Measurements from ENCODE around the gene MRPL10. TPM values are rescaled to one million over a fixed set of nuclear protein-coding genes. Genes with fewer than 3 reads are reported as not detected.

Gene MRPL10
- total RNA-seq, 1 experiment from 2014 or later, result 50.3 TPM

DNA sequence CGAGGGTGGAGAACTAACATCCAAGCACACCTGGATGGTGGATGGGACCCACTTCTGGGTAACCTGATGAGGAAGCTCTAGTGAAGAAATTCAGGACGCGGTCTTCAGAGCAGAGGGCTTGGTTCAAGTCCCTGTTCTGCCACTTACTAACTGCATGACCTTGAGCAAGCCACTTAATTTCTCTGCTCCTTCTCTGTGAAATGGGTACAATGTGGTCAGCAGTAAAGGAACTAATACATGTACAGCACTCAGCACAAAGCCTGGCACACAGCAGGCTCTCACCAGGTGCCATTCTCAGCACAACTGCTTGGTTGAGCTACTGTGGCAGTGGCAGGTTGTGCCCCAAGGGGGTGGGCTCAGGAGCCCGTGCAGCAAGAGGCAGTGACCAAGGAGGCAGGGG, 7.8 kb downstream of the MRPL10 start:
- Histone ChIP-seq H3K27me3 (ENCODE audit: low read length) (no peaks in the 10 kb centered on the region), H3K36me3 (ENCODE audit: insufficient read depth, low read length) (peaks cover 8% of the 10 kb centered on the region; the same call in 1 of the 2 replicates), H2AFZ (ENCODE audit: low read length) (no peak overlapping the region), H3K9me2 (replicated peaks; ENCODE audit: insufficient read depth, low read length) (no peaks in the 10 kb centered on the region), H3K4me3 (ENCODE audit: low read length) (no peak overlapping the region), H4K20me1 (ENCODE audit: insufficient read depth, low read depth, low read length) (no peaks in the 10 kb centered on the region), H3K79me2 (ENCODE audit: low read length) (peaks cover 21% of the 10 kb centered on the region), H3K27ac (ENCODE audit: low read length) (no peak overlapping the region), H3K4me1 (ENCODE audit: low read length) (peaks cover 27% of the 10 kb centered on the region), H3K9ac (ENCODE audit: low read length) (no peak overlapping the region), H3K9me3 (ENCODE audit: low read length) (no peaks in the 10 kb centered on the region), H3K4me2 (ENCODE audit: low read depth, low read length, poor library complexity, severe bottlenecking) (no peak overlapping the region)
- no peak for DNase-seq

DNA sequence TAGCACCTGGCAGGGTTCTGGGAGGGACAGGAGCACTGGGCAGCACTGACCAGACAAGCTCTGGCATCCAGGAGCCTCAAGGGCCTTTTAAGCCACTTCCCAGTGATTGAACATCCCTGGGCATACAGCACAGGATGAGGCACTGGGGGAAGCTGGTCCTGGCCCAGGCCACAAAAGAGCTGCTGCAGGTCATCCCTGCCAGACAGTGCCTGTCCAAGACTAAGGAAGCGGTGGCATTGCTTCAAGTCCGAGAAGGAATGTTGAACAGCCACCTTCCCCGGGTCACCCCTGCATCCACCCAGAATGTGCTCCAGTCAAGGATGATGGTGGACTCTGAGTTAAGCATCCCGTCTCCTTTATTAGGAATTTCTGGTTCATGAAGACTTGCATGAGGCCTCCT, 8.6 kb downstream of the MRPL10 start:
- H3K4me1 ChIP-seq (ENCODE audit: low read length), result peaks cover 27% of the 10 kb centered on the region
- no peak overlapping the region for H2AFZ ChIP-seq (ENCODE audit: low read length)
- no peak overlapping the region for H3K4me2 ChIP-seq (ENCODE audit: low read depth, low read length, poor library complexity, severe bottlenecking)
- H3K9ac ChIP-seq (ENCODE audit: low read length), result peak overlapping the region; percentile 26; the same call in 1 of the 2 replicates
- H3K9me2 ChIP-seq (replicated peaks; ENCODE audit: insufficient read depth, low read length), result no peaks in the 10 kb centered on the region
- no peaks in the 10 kb centered on the region for H3K27me3 ChIP-seq (ENCODE audit: low read length)
- no peak for DNase-seq
- H3K79me2 ChIP-seq (ENCODE audit: low read length), result peaks cover 16% of the 10 kb centered on the region
- H3K9me3 ChIP-seq (ENCODE audit: low read length), result no peaks in the 10 kb centered on the region
- 0 out of 2 replicates have a peak overlapping the region, but pooled peaks have one; percentile 8 for H3K27ac ChIP-seq (ENCODE audit: low read length)
- no peak overlapping the region for H3K4me3 ChIP-seq (ENCODE audit: low read length)
- peaks cover 4% of the 10 kb centered on the region; the same call in 1 of the 2 replicates for H3K36me3 ChIP-seq (ENCODE audit: insufficient read depth, low read length)
- H4K20me1 ChIP-seq (ENCODE audit: insufficient read depth, low read depth, low read length), result no peaks in the 10 kb centered on the region

DNA sequence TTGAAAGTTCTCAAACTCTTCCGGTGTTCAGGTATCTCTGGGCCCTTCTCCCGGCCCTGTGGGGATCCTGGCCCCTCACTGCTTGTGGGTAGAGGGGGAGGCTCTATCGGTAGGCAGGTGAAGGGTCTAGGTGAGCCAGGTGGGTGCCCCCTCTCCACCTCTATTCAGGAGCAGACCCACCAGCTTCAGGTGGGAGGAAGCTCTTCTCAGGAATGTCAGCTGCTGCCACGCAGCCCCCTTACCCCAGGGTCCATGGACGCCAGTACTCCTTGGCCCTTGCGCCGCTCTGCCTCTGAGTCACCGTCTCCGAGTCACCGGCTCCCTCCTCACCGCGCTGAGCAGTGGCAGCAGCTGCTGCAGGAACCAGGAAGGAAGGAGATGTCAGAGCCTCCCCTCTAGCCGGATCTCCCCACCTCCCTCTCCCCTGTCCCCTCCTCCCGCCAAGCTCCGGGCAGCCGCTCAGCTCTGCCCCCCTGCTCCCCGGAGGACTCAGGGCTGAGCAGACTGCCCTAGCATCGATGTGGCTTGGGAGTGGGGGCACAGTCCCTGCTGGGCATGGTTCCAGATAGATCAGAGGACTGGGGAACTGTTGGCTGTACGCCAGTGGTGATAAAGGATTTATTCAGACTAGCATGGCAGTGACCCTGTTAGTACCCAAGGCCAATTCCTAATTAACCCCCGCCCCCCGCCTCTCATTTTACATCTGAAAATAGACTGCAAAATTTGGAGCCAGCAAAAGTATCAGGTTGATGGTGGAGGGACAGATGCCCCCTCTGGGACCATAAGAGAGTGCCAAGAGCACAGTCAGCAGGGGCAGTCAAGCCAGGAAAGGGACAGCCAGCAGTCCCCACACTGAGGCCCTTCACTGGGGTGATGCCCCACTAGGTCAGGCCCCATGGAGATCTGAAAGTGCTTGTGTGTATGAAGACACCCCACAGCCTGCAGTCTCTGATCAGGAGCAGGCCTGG, 9.6 kb downstream of the MRPL10 start, which contains the start of gene OSBPL7:
Gene OSBPL7, minus strand, starts transcription at position 371 of the 968 bp plus-strand sequence. CDS start 1,516 bp downstream, outside the sequence.
- Histone ChIP-seq H3K27me3 (ENCODE audit: low read length) (no peaks in the 10 kb centered on the region), H4K20me1 (ENCODE audit: insufficient read depth, low read depth, low read length) (no peaks in the 10 kb centered on the region), H2AFZ (ENCODE audit: low read length) (peak within 1 kb of the TSS; percentile 64; the same call in 1 of the 2 replicates), H3K9ac (ENCODE audit: low read length) (peak within 1 kb of the TSS; percentile 82), H3K4me3 (ENCODE audit: low read length) (peak within 1 kb of the TSS; percentile 92), H3K36me3 (ENCODE audit: insufficient read depth, low read length) (no peaks in the 10 kb centered on the region; the same call in 1 of the 2 replicates), H3K27ac (ENCODE audit: low read length) (peak within 1 kb of the TSS; percentile 8), H3K9me3 (ENCODE audit: low read length) (no peaks in the 10 kb centered on the region), H3K4me1 (ENCODE audit: low read length) (peaks cover 27% of the 10 kb centered on the region), H3K79me2 (ENCODE audit: low read length) (peaks cover 16% of the 10 kb centered on the region), H3K9me2 (replicated peaks; ENCODE audit: insufficient read depth, low read length) (no peaks in the 10 kb centered on the region), H3K4me2 (ENCODE audit: low read depth, low read length, poor library complexity, severe bottlenecking) (peak within 1 kb of the TSS; percentile 84)
- peak; percentile 92 for DNase-seq

DNA sequence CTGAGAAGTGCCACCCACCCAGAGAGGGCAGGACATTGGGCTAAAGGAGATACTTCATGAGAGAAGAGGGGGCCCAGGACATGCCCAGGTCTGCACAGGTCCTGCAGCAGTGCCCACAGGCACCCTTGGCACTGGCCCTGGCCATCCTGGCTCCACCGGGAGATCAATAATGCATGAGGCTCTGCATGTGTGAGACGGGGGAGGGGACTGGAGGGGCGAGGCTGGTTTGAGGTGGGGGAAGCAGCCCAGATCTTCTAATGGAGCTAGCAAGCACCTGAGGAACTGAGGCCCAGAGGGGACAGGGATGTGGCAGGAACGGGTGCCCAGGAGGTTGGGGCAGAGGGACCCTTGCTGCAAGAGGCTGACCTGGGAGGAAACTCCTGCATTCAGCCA, 10.3 kb downstream of the MRPL10 start:
- no peak for DNase-seq

GRCh38 chr17:47820033-47820789, 11.1 kb downstream of the MRPL10 start:
- Histone ChIP-seq H4K20me1 (ENCODE audit: insufficient read depth, low read depth, low read length) (no peaks in the 10 kb centered on the region), H2AFZ (ENCODE audit: low read length) (no peak overlapping the region), H3K9me3 (ENCODE audit: low read length) (no peaks in the 10 kb centered on the region), H3K9me2 (replicated peaks; ENCODE audit: insufficient read depth, low read length) (no peaks in the 10 kb centered on the region), H3K4me1 (ENCODE audit: low read length) (peaks cover 27% of the 10 kb centered on the region), H3K79me2 (ENCODE audit: low read length) (peaks cover 16% of the 10 kb centered on the region), H3K27me3 (ENCODE audit: low read length) (no peaks in the 10 kb centered on the region), H3K36me3 (ENCODE audit: insufficient read depth, low read length) (no peaks in the 10 kb centered on the region), H3K27ac (ENCODE audit: low read length) (no peak overlapping the region), H3K4me3 (ENCODE audit: low read length) (peak overlapping the region; percentile 92), H3K9ac (ENCODE audit: low read length) (peak overlapping the region; percentile 82), H3K4me2 (ENCODE audit: low read depth, low read length, poor library complexity, severe bottlenecking) (peak overlapping the region; percentile 84)
- DNase-seq, result no peak

More for the DNA sequence above, 10.3 kb downstream of the MRPL10 start:
- Histone ChIP-seq H3K9me2 (replicated peaks; ENCODE audit: insufficient read depth, low read length) (no peaks in the 10 kb centered on the region), H3K79me2 (ENCODE audit: low read length) (peaks cover 16% of the 10 kb centered on the region), H3K36me3 (ENCODE audit: insufficient read depth, low read length) (no peaks in the 10 kb centered on the region), H3K9me3 (ENCODE audit: low read length) (no peaks in the 10 kb centered on the region), H4K20me1 (ENCODE audit: insufficient read depth, low read depth, low read length) (no peaks in the 10 kb centered on the region), H3K27ac (ENCODE audit: low read length) (no peak overlapping the region), H3K27me3 (ENCODE audit: low read length) (no peaks in the 10 kb centered on the region), H3K4me1 (ENCODE audit: low read length) (peaks cover 27% of the 10 kb centered on the region), H3K4me3 (ENCODE audit: low read length) (peak overlapping the region; percentile 92), H2AFZ (ENCODE audit: low read length) (no peak overlapping the region), H3K9ac (ENCODE audit: low read length) (peak overlapping the region; percentile 82), H3K4me2 (ENCODE audit: low read depth, low read length, poor library complexity, severe bottlenecking) (peak overlapping the region; percentile 84)

DNA sequence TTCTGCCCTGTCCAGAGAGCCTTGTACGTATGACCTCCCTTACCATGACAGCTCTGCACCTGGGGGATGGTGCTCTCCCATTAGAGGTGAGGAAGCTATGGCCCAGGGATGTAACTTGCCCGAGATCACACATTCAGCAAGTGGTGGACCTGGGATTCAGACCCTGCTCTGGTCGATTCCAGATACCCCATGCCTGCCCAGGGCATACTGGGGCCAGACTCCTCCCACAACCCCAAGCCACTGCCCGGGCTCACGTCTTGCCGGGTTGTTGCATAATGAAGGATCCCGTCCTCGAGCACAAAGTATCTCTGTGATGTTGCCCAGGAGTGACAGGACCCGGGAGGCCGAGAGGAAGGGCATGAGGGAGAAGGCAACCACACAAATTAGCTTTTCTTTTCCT, 11.9 kb downstream of the MRPL10 start:
- H3K9me3 ChIP-seq (ENCODE audit: low read length), result no peaks in the 10 kb centered on the region
- no peak overlapping the region for H3K4me2 ChIP-seq (ENCODE audit: low read depth, low read length, poor library complexity, severe bottlenecking)
- H3K27me3 ChIP-seq (ENCODE audit: low read length), result no peaks in the 10 kb centered on the region
- no peaks in the 10 kb centered on the region; the same call in 1 of the 2 replicates for H3K36me3 ChIP-seq (ENCODE audit: insufficient read depth, low read length)
- peaks cover 27% of the 10 kb centered on the region for H3K4me1 ChIP-seq (ENCODE audit: low read length)
- H3K27ac ChIP-seq (ENCODE audit: low read length), result no peak overlapping the region
- no peak overlapping the region for H3K4me3 ChIP-seq (ENCODE audit: low read length)
- no peak overlapping the region for H3K9ac ChIP-seq (ENCODE audit: low read length)
- DNase-seq, result no peak
- no peak overlapping the region for H2AFZ ChIP-seq (ENCODE audit: low read length)
- H3K79me2 ChIP-seq (ENCODE audit: low read length), result peaks cover 16% of the 10 kb centered on the region
- H4K20me1 ChIP-seq (ENCODE audit: insufficient read depth, low read depth, low read length), result no peaks in the 10 kb centered on the region
- H3K9me2 ChIP-seq (replicated peaks; ENCODE audit: insufficient read depth, low read length), result no peaks in the 10 kb centered on the region

DNA sequence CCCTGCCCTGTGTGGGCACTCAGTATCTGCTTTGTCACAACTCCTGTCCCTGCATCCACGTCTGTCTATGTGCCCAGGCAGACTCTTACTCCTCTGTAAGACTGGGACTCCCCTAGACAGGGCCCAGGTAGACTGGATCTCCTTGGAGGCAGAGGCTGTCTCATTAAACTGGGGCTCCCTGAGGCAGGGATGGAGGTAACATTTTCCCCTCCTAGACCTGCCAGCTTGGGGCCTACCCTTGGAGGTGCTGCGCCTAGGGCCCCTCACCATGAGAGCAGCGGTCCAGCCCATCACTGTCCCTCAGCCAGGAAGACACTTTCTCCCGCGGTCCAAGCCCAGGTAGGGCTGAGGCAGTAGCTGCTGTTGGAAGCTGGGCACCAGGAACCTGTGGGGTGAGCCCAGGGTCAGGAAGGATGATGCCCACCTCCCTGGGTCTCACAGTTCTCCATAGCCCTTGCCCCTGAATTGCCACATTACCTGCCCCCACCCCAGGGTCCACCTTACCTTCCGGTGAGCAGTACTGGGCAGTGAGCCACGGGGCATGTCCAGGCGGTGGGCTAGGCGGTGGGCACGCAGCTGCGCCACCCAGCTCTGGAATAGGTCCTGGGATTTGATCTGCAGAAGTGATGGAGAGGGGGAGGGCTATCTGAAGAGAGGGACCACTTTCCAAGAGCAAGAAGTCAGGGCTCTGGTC, 13.2 kb downstream of the MRPL10 start:
- Histone ChIP-seq H3K27me3 (ENCODE audit: low read length) (no peaks in the 10 kb centered on the region), H3K9me3 (ENCODE audit: low read length) (no peaks in the 10 kb centered on the region), H3K79me2 (ENCODE audit: low read length) (peaks cover 16% of the 10 kb centered on the region), H2AFZ (ENCODE audit: low read length) (no peak overlapping the region), H3K4me1 (ENCODE audit: low read length) (peaks cover 27% of the 10 kb centered on the region), H3K27ac (ENCODE audit: low read length) (no peak overlapping the region), H3K4me3 (ENCODE audit: low read length) (no peak overlapping the region), H3K9ac (ENCODE audit: low read length) (no peak overlapping the region), H3K4me2 (ENCODE audit: low read depth, low read length, poor library complexity, severe bottlenecking) (no peak overlapping the region), H3K36me3 (ENCODE audit: insufficient read depth, low read length) (no peaks in the 10 kb centered on the region; the same call in 1 of the 2 replicates), H4K20me1 (ENCODE audit: insufficient read depth, low read depth, low read length) (no peaks in the 10 kb centered on the region), H3K9me2 (replicated peaks; ENCODE audit: insufficient read depth, low read length) (no peaks in the 10 kb centered on the region)
- DNase-seq, result no peak

Data from Karpas-422 (cell line).